Activated T-cell treated with anti-CD3 and anti-CD28 coated beads for 48 hours (primary cell): Measurements from ENCODE around the gene G2E3.
"Not testable (repeated sequence)": the region's sequence is repeated elsewhere in the genome, so short reads cannot be mapped to it uniquely, and the experiment has no call there.

ENCODE experiments used
- DNase-seq: peaks from one replicate; pipeline ENCODE4 v3.0.0-alpha.2; 2020; ENCODE audit warnings: low read depth

Gene G2E3

DNA sequence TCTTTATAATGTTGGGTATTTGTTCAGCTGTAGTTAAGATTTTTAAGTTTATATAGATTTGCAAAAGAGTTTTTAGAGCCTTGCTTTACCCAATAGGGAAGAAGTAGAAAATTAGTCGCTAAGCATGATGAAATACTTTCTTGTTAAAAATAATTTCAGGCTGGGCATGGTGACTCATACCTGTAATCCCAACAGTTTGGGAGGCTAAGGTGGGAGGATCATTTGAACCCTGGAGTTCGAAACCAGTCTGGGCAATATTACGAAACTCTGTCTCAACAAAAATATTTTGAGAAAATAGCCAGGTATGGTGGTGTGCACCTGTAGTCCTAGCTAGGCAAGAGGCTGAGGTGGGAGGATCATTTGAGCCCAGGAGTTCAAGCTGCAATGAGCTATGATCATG, 44.4 kb downstream of the G2E3 start:
- DNase-seq, result no peak

GRCh38 chr14:30604696-30605095, 45.7 kb downstream of the G2E3 start:
- not testable (repeated sequence) for DNase-seq

DNA sequence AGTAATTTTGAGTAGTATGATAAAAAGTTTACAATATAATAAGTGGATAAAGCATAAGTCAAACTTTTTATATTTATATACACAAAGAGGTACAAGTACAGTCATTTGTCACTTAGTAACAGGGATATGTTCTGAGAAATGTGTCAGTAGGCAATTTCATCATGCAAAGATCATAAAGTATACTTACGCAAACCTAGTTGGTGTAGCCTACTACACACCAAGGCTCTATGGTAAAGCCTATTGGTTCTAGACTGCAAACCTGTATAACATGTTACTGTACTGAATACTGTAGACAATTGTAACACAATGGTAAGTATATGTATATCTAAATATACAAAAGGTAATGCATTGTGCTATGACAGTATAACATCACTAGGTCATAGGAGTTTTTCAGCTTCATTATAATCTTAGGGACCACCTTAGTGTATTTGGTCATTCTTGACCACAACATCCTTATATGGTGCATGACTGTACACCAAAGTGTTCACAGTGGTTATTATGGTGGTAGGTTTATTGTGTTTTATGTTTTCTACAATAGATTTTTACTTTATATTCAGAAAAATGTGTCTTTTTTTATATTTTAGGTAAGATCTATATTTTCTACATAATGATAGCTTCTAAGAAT, 48.3 kb downstream of the G2E3 start:
- DNase-seq, result no peak

DNA sequence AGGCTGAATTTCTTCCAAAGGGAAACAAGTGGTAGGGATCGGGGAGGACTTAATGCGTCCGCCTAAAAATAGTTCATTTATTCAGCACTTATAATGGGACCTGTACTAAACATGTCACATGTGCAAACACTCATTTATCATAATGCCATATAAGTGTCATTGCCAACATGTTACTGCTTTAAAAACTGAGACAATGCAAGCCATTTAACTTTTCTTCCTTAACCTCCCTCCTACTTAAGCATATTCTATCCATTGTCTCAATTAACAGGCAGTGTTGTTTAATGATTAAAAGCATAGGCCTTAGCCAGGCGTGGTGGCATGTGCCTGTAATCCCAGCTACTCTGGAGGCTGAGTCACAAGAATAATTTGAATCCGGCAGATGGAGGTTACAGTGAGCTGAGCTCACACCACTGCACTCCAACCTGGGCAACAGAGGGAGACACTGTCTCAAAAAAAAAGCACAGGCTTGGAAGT, 49.6 kb downstream of the G2E3 start:
- DNase-seq, result no peak

DNA sequence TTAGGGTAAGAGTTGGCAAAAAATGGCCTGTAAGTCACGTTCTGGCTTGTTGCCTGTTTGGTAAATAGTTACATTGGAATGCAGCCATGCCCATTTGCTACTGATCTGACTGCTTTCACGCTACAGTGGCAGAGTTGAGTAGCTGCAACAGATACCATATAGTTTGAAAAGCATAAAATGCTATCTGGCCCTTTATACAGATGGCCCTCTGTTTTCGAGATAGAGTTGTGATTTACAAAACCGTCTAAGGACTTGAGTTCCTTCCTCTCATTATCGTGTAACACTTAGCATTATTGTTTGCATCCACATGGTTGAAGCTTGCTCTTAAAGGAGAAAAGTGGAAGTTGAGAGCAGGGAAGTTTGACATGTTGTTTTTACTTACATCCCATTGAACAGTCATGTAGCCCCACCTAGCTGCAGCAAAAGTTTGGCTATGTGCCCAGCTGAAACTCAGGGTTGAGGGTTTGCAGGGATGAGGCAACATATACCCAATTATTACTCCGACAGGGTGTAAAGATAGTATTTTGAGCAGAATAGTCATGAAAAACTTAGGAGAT, 51.9 kb downstream of the G2E3 start:
- no peak for DNase-seq

GRCh38 chr14:30614155-30614554, 55.2 kb downstream of the G2E3 start:
- no peak for DNase-seq

GRCh38 chr14:30620178-30620577, 61.2 kb downstream of the G2E3 start:
- no peak for DNase-seq

DNA sequence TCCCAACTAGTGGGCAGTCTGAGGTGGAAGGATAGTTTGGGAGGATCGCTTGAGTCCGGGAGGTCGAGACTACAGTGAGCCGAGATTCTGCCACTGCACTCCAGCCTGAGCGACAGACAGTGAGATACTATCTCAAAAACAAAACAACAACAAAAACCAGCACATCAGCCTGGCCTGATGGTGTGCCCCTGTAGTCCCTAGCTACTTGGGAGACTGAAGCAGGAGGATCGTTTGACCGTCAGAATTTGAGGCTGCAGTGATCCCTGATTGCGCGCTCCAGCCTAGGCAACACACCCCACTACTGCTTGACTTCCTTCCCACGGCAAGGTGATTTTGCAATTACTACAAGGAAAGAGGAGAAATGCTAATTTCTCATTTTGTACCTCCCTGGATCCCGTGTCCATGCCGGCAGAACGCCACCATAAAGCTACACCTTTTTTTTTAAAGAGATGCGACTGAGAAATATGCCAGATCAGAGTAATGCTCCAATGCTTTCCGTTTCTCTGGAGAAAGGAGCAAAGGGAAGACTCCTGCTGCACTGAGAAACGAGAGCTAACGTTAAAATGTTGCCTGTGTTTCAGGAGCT, 62.5 kb downstream of the G2E3 start:
- peak; percentile 5 for DNase-seq

DNA sequence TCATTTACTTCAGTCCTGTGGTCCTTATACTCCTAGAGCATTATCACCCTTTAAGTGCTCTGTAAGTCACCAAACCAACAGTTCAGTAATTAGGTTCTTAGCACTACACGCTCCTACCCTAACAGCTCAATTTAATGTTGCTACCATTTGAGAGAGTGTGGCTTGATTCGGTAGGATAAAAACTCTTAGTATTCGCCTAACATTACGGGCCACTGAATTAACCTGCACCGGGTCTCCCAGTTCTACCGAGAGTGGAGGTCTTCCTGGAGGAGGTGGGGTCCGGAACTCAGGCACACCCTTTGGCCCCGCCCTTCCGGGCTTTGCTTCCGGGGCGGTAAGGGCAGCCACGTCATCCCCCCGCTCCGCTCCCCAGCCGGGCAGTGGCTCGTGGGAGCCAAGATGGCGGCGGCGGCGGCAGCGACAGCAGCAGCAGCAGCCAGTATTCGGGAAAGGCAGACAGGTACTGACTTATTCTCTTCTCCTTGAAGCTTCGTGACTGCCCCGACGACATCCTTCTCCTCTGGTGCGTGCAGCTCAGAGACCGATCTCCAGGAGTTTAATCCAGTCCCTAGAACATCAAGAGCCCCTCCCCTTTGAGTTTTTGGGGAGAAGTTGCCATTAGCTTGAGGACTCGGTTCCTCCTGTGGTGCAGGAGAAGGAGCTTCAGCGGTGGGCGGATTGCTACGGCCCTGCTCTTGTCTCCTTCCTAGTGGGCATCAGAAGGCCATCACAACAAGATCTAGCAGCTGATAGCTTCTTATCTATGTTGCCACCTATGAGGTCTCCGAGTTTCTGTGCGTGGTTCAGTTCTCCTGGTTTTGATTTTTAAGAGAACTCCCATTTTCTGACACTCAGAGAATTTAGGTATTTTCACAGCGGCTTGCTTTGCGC, 63.2 kb downstream of the G2E3 start, which contains the start of gene SCFD1:
SCFD1 (plus strand) TSS at position 380 of the 891 bp plus-strand sequence; CDS start at position 400, 20 bp downstream.
- DNase-seq, result peak; percentile 92

GRCh38 chr14:30623412-30624131, 64.6 kb downstream of the G2E3 start:
- DNase-seq, result no peak

GRCh38 chr14:30624132-30624423, 65.1 kb downstream of the G2E3 start:
- no peak for DNase-seq

- DNase-seq, result no peak
Observed at GRCh38 chr14:30625533-30625932, 66.6 kb downstream of the G2E3 start.

DNA sequence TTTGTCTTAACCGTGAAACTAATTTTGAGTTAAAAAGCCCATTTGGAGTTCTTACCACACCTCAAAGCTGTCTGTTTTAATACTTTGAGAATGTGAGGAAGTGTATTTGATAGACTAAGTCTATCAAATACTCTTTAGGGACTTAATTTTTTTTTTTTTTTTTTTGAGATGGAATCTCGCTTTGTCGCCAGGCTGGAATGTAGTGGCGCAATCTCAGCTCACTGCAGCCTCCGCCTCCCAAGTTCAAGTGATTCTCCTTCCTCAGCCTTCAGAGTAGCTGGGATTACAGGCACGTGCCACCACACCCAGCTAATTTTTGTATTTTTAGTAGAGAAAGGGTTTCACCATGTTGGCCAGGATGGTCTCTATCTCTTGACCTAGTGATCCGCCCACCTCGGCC, 70.5 kb downstream of the G2E3 start:
- DNase-seq, result not testable (repeated sequence)

DNA sequence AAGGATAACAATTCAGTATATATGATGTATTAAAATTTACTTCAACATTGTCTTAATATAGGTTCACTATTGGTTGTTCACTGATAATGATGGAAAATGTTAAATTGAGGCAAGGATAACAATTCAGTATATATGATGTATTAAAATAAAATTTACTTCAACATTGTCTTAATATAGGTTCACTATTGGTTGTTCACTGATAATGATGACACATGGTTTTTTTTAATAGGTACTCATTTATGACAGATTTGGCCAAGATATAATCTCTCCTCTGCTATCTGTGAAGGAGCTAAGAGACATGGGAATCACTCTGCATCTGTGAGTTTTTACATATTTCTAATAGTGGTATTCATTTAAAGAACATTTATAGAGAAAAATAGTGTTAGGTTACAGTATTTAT, 71.3 kb downstream of the G2E3 start:
- no peak for DNase-seq

GRCh38 chr14:30632730-30633129, 73.8 kb downstream of the G2E3 start:
- no peak for DNase-seq

DNA sequence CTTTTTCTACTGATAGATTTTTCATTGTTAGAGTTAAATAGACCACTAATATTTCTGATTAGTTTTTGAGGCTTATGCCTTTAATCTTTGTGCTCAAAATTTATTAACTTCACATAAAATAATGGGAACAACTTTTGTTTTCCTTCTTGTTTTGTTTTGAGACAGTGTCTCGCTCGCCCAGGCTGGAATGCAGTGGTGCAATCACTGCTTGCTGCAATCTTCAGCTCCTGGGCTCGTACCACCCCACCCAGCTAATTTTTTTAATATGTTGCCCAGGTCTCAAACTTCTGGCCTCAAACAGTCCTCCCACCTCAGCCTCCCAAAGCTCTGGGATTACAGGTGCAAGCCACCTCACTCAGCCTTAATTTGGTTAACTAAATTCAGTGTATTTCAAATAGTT, 80.0 kb downstream of the G2E3 start:
- DNase-seq, result no peak

DNA sequence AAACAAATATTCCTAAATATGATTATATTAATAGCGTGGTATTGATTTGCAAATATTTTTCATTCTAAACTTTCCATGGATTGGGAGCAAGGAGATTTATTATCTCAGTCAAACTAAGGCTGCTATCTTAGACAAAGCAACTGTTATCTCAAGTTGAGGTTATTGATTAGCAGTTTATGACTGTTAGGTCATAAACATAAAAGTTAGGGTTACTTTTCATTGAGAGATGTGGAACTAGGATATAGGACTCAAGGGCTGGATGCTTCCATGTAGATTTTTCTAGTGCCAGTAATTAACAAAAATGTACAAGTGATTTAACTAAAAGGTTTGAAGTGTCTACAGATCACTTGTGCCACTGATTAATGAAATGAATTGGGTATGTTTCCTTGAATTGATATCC, 82.2 kb downstream of the G2E3 start:
- no peak for DNase-seq

DNA sequence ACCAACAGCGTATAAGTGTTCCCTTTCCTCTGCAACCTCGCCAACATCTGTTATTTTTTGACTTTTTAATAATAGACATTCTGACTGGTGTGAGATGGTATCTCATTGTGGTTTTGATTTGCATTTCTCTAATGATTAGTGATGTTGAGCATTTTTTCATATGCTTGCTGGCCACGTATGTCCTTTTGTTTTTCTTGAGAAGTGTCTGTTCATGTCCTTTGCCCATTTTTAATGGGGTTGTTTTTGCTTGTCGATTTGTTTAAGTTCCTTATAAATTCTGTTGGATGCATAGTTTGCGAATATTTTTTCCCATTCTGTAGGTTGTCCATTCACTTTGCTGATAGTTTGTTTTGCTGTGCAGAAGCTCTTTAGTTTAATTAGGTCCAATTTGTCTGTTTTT, 85.5 kb downstream of the G2E3 start:
- DNase-seq, result not testable (repeated sequence)

DNA sequence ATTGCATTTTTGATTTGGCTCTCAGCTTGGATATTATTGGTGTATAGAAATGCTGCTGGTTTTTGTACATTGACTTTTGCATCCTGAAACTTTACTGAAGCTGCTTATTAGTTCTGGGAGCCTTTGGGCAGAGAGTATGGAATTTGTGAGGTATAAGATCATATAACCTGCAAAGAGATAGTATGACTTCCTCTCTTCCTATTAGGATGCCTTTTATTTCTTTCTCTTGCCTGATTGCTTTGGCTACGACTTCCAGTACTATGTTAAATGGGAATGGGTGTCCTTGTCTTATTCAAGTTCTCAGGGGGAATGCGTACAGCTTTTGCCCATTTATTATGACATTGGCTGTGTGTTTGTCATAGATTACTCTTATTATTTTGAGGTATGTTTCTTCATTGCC, 86.6 kb downstream of the G2E3 start:
- no peak for DNase-seq

DNA sequence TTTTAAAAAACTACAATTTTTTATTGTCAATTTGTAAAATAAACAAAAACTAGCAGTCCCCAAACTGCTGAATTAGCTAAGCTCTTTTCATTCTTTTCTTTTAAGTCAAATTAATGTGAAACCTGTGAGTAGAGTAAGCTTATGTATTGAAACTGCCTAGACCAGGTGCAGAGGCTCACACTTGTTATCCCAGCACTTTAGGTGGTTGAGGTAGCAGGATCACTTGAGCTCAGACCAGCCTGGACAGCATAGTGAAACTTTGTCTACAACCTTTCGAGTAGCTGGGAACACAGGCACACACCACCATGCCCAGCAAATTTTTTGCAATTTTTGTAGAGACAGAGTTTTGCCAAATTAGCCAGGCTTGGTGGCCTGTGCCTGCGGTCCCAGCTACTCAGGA, 89.5 kb downstream of the G2E3 start:
- DNase-seq, result no peak

DNA sequence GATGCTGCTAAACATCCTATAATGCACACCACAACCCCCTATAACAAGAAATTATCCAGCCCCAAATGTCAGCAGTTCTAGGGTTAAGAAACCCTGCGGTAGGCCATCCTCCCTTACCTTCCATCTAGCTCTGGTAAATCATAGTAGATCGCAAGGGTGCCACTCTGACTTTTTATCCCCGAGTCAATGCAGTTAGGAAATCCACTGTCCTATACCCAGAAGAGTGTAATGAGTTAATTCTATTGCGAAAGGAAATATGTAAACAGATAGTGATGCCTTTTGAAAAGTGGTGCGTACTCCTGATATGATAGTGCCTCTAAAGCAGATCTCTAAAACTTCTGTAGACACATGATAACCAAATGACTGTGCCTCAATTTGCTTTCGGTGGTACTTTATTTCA, 93.0 kb downstream of the G2E3 start:
- no peak for DNase-seq

DNA sequence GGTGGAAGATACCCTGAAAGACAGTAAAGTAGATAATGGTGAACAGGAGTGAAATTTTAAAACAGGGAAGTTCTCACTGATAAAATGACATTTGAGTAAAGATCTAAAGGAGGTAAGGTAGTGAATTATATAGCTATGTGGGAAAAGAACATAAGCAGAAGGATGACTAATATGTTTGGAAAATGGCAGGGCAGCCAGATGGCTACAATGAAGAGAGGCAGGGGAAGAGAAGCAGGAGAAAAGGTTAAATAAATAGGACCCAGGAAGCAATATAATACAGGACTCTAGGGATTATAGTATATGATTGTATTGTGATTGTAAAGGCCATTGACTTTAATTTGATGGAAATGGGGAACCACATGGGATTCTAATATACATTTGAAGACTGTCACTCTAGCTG, 96.2 kb downstream of the G2E3 start:
- DNase-seq, result no peak
